Stimulated activated CD8-positive, alpha-beta memory T cell treated with anti-CD3 and anti-CD28 coated beads, Interleukin-4, amount 100 ng/mL, for 24 hours (primary cell): Measurements from ENCODE around the gene TPH2.

Experiments used
- DNase-seq: peaks from one replicate; pipeline ENCODE4 v3.0.0-alpha.2; 2020; ENCODE audit warnings: low read depth

Gene TPH2

GRCh38 chr12:71938728-71939385 is at the start of gene TPH2:
TSS of gene TPH2 (plus strand) at chr12:71938845. CDS start at chr12:71938987, 142 bp downstream.
- peak; percentile 12 for DNase-seq

- no peak for DNase-seq
Observed at GRCh38 chr12:71890475-71890874, 48.2 kb upstream of the TPH2 start.

- DNase-seq, result no peak
Observed at GRCh38 chr12:71892059-71892458, 46.6 kb upstream of the TPH2 start.

GRCh38 chr12:71896205-71896882 is 42.3 kb upstream of the TPH2 start:
- no peak for DNase-seq

GRCh38 chr12:71900091-71900490 is 38.6 kb upstream of the TPH2 start:
- DNase-seq, result no peak

GRCh38 chr12:71904629-71905028 is 34.0 kb upstream of the TPH2 start:
- no peak for DNase-seq

DNA sequence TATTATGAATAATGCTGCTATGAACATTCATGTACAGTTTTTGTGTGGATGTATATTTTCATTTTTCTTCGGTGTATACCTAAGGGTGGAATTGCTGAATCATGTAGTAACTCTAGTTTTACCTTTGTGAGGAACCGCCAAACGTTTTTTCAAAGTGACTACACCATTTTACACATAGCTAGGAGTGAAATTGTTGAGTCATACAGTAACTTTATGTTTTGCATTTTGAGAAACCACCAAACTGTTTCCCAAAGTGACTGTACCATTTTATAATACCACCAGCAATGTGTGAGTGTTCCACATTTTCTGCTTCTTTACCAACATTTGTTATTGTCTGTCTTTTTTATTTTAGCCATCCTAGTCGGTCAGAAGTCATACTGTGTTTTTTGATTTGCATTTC is 3.1 kb upstream of the TPH2 start:
- DNase-seq, result no peak

GRCh38 chr12:71940068-71940467 is 1.4 kb downstream of the TPH2 start:
- no peak for DNase-seq

DNA sequence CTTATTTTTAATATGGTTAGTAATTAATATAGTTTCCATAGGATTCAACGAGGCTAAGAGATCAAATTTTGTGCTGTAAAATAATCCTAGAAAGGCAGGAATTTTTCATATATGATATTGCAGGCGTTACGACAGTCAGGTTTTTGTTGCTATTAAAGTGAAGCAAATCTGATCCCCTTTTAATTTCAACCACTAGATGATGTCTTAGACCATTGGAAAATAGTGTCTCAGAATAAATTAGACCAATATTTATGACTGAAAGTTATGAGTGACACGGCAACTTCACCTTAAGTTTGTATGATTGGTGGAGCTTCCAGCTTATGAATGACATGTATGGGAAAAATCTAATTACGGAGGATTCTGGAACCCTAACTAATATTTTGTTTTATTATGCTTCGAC is 2.5 kb downstream of the TPH2 start:
- no peak for DNase-seq

- DNase-seq, result no peak
Observed at GRCh38 chr12:71942259-71942658, 3.6 kb downstream of the TPH2 start.

- no peak for DNase-seq
Observed at GRCh38 chr12:71942703-71943102, 4.1 kb downstream of the TPH2 start.

GRCh38 chr12:71945121-71945520 is 6.5 kb downstream of the TPH2 start:
- no peak for DNase-seq

GRCh38 chr12:71945883-71946282 is 7.2 kb downstream of the TPH2 start:
- DNase-seq, result no peak

- no peak for DNase-seq
Observed at GRCh38 chr12:71947645-71948105, 9.0 kb downstream of the TPH2 start.

- DNase-seq, result no peak
Observed at GRCh38 chr12:71948390-71948789, 9.7 kb downstream of the TPH2 start.

DNA sequence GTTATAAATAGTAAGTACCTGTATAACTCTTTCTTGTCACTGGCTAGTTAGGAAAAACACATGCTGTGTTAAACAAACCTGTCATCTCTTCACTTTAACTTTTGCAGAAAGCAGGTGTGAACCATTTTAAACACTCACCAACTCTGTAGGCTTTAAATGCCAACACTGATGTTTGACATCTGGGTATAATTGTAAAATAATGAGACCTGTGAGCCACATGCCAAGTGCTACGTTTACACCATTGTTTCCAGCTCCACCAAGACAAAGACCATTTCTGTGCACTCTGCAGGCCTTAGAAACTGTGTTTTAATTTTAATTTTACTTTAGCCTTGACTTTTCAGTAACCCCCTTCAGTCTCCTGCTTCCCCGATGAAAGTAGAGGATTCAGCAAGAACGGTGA is 11.0 kb downstream of the TPH2 start:
- no peak for DNase-seq

- no peak for DNase-seq
Observed at GRCh38 chr12:71950404-71950803, 11.8 kb downstream of the TPH2 start.

DNA sequence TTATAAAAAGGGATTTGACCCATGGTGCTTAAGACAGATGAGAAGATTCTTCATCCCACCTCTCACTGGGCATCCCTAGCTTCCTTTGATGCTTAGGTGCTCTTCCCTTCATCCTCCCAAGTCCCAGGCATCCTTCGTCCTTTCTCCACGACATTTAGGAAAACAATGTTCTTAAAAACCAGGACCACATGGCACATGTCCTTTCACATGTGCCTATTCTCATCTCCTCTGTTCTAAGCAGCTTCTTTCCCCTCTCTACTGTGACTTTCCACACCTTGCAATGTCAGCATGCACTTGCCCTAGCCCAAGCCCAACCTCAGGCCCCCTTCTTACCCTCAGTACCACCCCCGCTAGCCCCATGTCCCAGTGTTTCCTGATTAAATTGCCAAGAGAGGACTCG is 12.2 kb downstream of the TPH2 start:
- no peak for DNase-seq

DNA sequence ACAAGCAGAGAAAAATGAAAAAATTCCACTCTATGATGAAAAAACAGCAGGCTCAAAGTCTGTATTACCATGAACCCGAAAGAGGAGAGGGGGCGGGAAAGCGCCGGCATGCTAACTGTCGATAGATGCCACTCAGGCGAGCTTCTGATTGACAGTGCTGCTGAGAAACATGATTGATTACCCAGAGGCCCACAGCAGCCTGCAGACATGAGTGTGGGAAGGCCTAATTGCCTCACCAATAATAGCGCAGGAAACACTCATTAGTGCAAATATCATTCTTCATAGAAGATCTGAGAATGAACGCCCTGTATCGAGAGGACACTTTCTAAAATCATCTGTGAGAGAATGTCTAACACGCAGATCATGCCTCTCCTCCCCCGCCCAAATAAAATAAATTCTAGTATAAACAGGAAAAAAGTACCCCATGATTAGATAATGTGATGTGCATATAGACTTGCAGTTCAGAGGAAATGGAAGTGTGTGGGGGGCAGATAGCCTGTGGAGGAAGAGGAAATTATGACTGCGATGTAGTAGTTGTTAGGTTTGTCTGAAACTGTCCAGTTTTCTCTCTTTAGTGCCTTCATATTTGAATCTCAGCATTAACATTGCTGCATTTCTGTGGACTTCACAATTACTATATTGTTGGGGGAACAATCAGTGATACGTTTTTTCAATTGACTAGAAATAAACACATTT is 15.6 kb downstream of the TPH2 start:
- no peak for DNase-seq

- no peak for DNase-seq
Observed at GRCh38 chr12:71954861-71955260, 16.2 kb downstream of the TPH2 start.

GRCh38 chr12:71955970-71956369 is 17.3 kb downstream of the TPH2 start:
- DNase-seq, result no peak

DNA sequence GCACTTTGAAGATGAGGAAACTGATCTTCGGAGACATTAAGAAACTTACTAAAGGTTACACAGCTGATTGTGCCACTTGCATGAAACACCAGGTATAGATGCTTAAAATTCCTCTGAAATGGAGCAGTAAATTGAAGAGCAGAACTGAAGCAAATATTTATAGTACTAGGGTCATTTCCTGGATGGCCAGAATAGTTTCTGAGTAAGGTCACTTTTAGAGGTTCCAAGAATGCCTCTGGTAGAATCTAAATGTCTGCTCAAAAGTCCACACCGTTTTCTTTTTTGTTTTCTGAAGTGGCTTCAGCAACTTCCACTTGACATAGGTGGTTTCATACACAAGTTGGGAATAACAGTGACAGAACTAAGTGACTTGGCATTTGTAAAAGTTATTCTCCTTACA is 19.4 kb downstream of the TPH2 start:
- DNase-seq, result no peak

DNA sequence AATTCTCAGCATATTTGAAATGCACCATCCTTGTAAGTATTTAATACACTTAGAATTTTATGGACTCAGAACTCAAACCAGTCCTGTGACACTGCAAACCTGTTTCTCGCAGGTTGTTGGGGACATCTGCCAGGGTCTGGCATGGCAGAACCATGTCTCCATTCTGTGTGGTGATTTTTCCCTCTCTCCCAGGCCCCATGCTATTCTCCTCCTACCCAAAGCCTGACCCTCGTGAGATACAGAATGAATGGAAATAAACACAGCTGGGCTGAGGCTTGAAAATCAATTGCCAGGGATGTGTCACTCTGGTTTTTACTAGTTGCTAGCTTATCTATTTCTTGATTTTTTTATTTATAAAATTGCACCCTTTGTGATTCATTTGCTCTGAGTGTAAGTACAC is 19.8 kb downstream of the TPH2 start:
- no peak for DNase-seq
